Small intestine (tissue), 7 donors: Measurements from ENCODE around the gene CEP131. TPM values are rescaled to one million over a fixed set of nuclear protein-coding genes. Genes with fewer than 3 reads are reported as not detected.

Experiments used
- DNase-seq, 2 donors: peaks; one replicate each; pipeline versions ENCODE4 v3.0.0 to v3.0.0-alpha.2; 2013
- FAIRE-seq: peaks from 2 replicates; lab custom pipeline; 2012; peaks lifted over from hg19 to GRCh38; lab: Jason Lieb, UNC
- H3K27ac ChIP-seq, 3 donors: one replicate each; pipeline ENCODE4 v1.5.1; 2013; ENCODE audit warnings: low read length in 2 of 3, mild to moderate bottlenecking in 2 of 3, control low read depth in 1 of 3, inconsistent platforms in 1 of 3, low read depth in 1 of 3, moderate library complexity in 1 of 3
- H3K27me3 ChIP-seq, 3 donors: one replicate each; pipeline ENCODE4 v1.6.1; 2013; ENCODE audit warnings: low read length in 3 of 3, inconsistent platforms in 1 of 3; ENCODE audit not compliant: control insufficient read depth in 3 of 3, insufficient read depth in 3 of 3
- H3K36me3 ChIP-seq, 3 donors: one replicate each; pipeline ENCODE4 v1.6.1; 2013; ENCODE audit warnings: low read length in 3 of 3, inconsistent platforms in 1 of 3, low read depth in 1 of 3, mild to moderate bottlenecking in 1 of 3, moderate library complexity in 1 of 3; ENCODE audit not compliant: control insufficient read depth in 3 of 3, insufficient read depth in 2 of 3
- H3K4me1 ChIP-seq, 3 donors: one replicate each; pipeline ENCODE4 v1.6.1; 2013; ENCODE audit warnings: low read length in 2 of 3, inconsistent platforms in 1 of 3, low read depth in 1 of 3, mild to moderate bottlenecking in 1 of 3, moderate library complexity in 1 of 3; ENCODE audit not compliant: control insufficient read depth in 3 of 3, insufficient read depth in 2 of 3
- H3K4me3 ChIP-seq, 3 donors: one replicate each; pipeline ENCODE4 v1.5.1; 2013; ENCODE audit warnings: low read length in 3 of 3, control low read depth in 1 of 3, inconsistent platforms in 1 of 3, low read depth in 1 of 3, mild to moderate bottlenecking in 1 of 3, moderate library complexity in 1 of 3
- H3K9me3 ChIP-seq, 2 donors: one replicate each; pipeline ENCODE4 v1.6.1; 2013; ENCODE audit warnings: low read depth in 1 of 2, low read length in 1 of 2; ENCODE audit not compliant: control insufficient read depth in 2 of 2, insufficient read depth in 1 of 2
- WGBS, 3 donors: extraction: QIAGEN DNeasy Blood & Tissue Kit; methylation state at CpG; one replicate each; pipeline ENCODE4 v1.1.7; 2013; 5-methylcytosine and 5-hydroxymethylcytosine counted together
- polyA plus RNA-seq, 4 donors: library from polyadenylated mRNA; stranded (reverse) in 3 of 4; unstranded in 1 of 4; fragments of 200-250 nt in 3 of 4; fragments of 120-200 nt in 1 of 4; gene quantifications; one replicate each; pipeline versions ENCODE4 v1.2.1 to v1.2.3, GENCODE V29; 2013
- donor health status: healthy with polysubstance abuse.
- donor health status: control.
- donor health status: control.
- donor health status: Bipolar disorder and iron deficiency.
- donor health status: healthy.

CEP131 gene
- polyA plus RNA-seq, 4 donors = 4.0 to 8.8 (median 6.6) TPM

DNA sequence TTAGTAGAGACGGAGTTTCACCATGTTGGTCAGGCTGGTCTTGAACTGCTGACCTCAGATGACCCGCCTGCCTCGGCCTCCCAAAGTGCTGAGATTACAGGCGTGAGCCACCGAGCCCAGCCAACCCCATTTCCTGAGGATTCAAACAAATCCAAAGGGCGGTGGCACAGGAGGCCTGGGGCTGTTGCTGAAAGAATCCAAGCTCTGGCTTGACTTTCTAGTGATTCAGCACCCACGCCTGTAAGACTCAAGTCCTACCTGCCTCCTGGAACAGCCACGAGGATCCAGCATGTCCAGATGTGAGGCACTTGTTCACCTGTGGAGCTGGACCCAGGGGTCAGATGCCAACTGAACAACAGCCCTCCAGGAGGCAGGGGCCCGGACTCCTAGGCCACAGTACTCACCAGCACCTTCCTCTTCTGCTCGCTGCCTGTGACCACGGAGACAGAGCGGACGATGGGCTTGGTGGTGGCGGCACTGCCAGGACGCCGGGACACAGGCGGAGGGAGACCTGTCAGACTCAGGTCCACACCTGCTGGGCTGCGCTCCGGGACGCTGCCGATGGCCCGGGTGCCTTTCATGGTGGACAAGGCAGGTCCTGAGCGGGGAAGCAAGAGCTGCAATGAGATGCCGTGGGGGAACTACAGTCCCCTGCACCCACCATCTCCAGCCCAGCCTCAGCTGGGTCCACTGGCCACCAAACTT, 3.1 kb downstream of the CEP131 start:
- H3K36me3 ChIP-seq = peaks cover 0 to 32% (median 3%) of the 10 kb centered on the region in 3 donors
- no peak for FAIRE-seq
- no peak overlapping the region for H3K4me3 ChIP-seq
- WGBS, 3 donors = 95 to 96% (median 95%) methylated on average over 24 of the region's 24 CpGs
- H3K9me3 ChIP-seq = no peaks in the 10 kb centered on the region
- DNase-seq = no peak
- no peak overlapping the region for H3K27ac ChIP-seq
- H3K27me3 ChIP-seq = peaks cover 0 to 9% (median 0%) of the 10 kb centered on the region in 3 donors
- peaks cover 0 to 19% (median 0%) of the 10 kb centered on the region in 3 donors for H3K4me1 ChIP-seq

DNA sequence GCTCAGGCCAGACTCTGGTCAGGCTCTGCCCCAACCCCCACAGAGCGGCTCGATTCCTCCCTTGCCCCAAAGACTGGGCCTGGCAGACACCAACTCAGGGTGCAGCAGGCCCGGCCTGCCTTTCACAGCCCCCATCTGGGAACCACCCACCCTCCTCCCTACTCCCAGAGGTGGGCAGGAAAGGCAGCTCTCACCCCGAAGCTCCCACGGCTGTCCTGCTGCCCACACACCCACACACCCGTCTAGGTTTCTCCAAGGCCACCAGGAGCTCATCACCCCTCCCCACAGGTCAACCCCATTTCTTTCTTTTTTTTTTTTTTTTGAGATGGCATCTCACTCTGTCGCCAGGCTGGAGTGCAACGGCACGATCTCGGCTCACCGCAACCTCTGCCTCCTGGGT, 3.8 kb downstream of the CEP131 start:
- peaks cover 0 to 32% (median 3%) of the 10 kb centered on the region in 3 donors for H3K36me3 ChIP-seq
- no peak for FAIRE-seq
- peaks cover 0 to 7% (median 0%) of the 10 kb centered on the region in 3 donors for H3K27me3 ChIP-seq
- 90 to 94% (median 92%) methylated on average over 11 of the region's 11 CpGs for WGBS, 3 donors
- H3K9me3 ChIP-seq = no peaks in the 10 kb centered on the region
- peaks cover 0 to 19% (median 0%) of the 10 kb centered on the region in 3 donors for H3K4me1 ChIP-seq
- no peak overlapping the region for H3K27ac ChIP-seq
- DNase-seq = no peak
- H3K4me3 ChIP-seq = no peak overlapping the region

DNA sequence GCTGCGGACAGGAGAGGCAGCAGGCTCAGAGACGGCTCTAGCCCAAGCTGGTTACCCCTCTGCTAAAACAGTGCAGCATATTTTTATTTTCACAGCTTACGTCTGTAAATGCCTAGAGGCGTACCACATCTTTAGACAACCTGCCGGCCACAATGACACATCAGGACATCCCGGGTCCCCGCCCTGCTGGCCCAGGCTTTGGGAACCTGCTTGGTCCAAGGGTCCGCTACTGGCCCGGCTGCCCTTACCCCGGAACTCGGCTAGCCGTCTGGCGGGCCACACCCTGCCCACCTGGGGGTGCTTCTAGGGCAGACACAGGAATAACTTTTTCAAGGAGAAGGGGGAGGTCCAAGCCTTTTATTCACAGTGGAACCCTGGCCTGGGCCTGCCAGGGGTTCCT, 4.3 kb downstream of the CEP131 start:
- Histone ChIP-seq H3K4me1 (peaks cover 0 to 13% (median 0%) of the 10 kb centered on the region in 3 donors), H3K36me3 (peaks cover 0 to 32% (median 3%) of the 10 kb centered on the region in 3 donors), H3K9me3 (no peaks in the 10 kb centered on the region), H3K4me3 (no peak overlapping the region), H3K27ac (no peak overlapping the region), H3K27me3 (peaks cover 0 to 2% (median 0%) of the 10 kb centered on the region in 3 donors)
- 86 to 95% (median 91%) methylated on average over 13 of the region's 13 CpGs for WGBS, 3 donors
- DNase-seq = no peak
- no peak for FAIRE-seq

DNA sequence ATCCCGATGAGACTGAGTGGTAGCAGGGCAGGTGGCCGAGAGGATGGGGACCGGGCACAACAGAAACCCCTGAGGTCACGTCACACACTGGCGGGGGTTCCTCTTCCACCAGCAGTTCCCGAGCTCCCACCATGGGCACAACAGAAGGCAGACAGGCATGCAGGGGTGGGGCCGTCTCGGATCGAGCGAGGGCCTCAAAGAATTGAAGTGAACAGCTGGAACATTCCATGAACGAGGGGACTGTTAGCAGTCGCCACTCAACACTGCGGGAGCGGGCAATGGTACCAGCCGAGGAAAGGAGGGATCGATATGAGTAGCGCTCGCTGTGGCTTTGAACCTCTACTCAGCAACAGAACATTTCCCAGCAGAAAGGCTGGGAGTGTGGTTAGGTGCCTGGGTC, 5.3 kb downstream of the CEP131 start:
- Histone ChIP-seq H3K9me3 (no peaks in the 10 kb centered on the region), H3K4me3 (no peak overlapping the region), H3K27me3 (no peaks in the 10 kb centered on the region), H3K4me1 (peaks cover 0 to 11% (median 0%) of the 10 kb centered on the region in 3 donors), H3K36me3 (peaks cover 0 to 32% (median 3%) of the 10 kb centered on the region in 3 donors), H3K27ac (no peak overlapping the region)
- DNase-seq (no peak), FAIRE-seq (no peak)
- 92 to 94% (median 93%) methylated on average over 18 of the region's 18 CpGs for WGBS, 3 donors

DNA sequence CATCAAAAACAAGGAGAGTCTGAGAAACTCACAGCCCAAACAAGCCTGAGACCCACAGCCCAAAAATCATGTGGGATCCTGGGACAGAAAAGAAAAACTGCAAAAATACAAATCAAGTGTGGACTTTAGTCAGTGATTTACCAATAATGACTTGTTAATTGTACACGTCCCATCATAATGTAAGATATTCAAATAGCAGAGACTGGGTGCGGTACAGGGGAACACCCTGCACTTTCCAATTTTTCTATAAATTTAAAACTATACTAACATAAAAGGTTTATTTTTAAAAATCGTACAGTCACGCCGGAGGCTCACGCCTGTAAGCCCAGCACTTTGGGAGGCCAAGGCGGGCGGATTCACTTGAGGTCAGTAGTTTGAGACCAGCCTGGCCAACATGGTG, 8.8 kb downstream of the CEP131 start:
- no peak for FAIRE-seq
- H3K9me3 ChIP-seq = no peaks in the 10 kb centered on the region
- H3K36me3 ChIP-seq = peaks cover 0 to 27% (median 3%) of the 10 kb centered on the region in 3 donors

DNA sequence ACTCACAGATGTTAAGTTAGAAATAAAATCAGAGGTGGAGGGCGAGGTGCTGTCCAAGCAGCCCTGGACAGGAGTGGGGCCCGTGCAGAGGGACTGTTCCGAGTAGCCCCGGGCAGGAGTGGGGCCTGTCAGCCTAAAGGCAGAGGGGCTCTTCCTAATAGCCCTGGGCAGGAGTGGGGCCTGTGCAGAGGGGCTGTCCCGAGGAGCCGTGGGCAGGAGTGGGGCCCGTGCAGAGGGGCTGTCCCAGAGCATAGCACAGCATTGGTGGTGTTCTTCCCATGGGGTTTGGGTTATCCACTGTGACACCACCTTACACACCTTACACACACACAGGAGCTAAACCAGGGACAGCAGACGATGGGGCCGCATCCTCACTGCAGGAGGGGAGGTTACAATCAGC, 10.4 kb downstream of the CEP131 start:
- H3K27me3 ChIP-seq = no peaks in the 10 kb centered on the region
- H3K36me3 ChIP-seq = peaks cover 0 to 29% (median under 1%) of the 10 kb centered on the region in 3 donors
- no peaks in the 10 kb centered on the region for H3K4me1 ChIP-seq
- FAIRE-seq (no peak), DNase-seq (no peak)
- no peak overlapping the region for H3K27ac ChIP-seq
- no peak overlapping the region for H3K4me3 ChIP-seq
- no peaks in the 10 kb centered on the region for H3K9me3 ChIP-seq
- 89 to 95% (median 91%) methylated on average over 9 of the region's 9 CpGs for WGBS, 3 donors

More for the DNA sequence above, 8.8 kb downstream of the CEP131 start:
- Histone ChIP-seq H3K4me1 (no peaks in the 10 kb centered on the region), H3K27me3 (no peaks in the 10 kb centered on the region), H3K4me3 (no peak overlapping the region), H3K27ac (no peak overlapping the region)
- 89 to 93% (median 91%) methylated on average over 8 of the region's 8 CpGs for WGBS, 3 donors
- DNase-seq = no peak

DNA sequence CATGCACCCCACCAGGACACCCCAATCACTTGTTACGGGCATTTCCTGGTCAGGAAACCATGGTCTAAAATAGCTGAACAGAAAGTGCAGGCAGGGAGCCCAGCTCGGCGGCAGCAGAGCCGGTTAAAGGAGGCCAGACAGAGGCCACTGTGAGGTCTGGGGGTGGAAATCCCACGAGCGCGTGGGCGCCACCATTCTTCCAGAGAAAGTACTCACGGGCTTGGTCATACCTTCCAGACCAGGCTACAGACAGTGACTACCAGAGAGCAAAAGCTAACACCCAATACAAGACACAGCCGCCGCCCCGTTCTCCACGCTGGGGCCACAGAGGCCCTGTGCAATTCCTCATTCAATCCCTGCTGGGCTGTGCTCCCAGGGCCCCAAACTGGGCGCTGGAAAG, 11.9 kb downstream of the CEP131 start:
- no peaks in the 10 kb centered on the region for H3K27me3 ChIP-seq
- H3K9me3 ChIP-seq = no peaks in the 10 kb centered on the region
- no peak for FAIRE-seq
- H3K4me1 ChIP-seq = no peaks in the 10 kb centered on the region
- H3K36me3 ChIP-seq = peaks cover 0 to 34% (median 0%) of the 10 kb centered on the region in 3 donors
- no peak overlapping the region for H3K4me3 ChIP-seq
- no peak for DNase-seq
- no peak overlapping the region for H3K27ac ChIP-seq
- WGBS, 3 donors = 70 to 81% (median 73%) methylated on average over 14 of the region's 14 CpGs

DNA sequence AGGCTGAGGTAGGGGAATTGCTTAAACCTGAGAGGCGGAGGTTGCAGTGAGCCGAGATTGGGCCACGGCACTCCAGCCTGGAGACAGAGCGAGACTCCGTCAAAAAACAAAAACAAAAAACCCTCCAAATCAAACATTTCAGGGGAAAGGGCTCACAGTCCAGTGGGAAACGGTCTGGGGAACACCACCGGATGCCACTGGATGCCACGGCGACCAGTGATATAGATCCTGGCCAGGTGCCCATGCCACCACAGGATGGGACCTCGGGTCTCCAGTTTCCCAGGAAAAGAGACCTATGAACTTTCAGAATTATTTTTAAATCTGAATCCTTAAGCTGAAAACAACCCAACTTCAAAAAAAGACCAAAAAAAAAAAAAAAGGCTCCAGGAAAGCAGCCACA, 12.3 kb downstream of the CEP131 start:
- no peak overlapping the region for H3K27ac ChIP-seq
- H3K9me3 ChIP-seq = no peaks in the 10 kb centered on the region
- H3K27me3 ChIP-seq = no peaks in the 10 kb centered on the region
- H3K36me3 ChIP-seq = peaks cover 0 to 37% (median 0%) of the 10 kb centered on the region in 3 donors
- 76 to 88% (median 81%) methylated on average over 10 of the region's 10 CpGs for WGBS, 3 donors
- H3K4me1 ChIP-seq = no peaks in the 10 kb centered on the region
- DNase-seq = no peak
- H3K4me3 ChIP-seq = no peak overlapping the region
- FAIRE-seq = no peak
